ENCODE results near the gene CADM1.

- TF ChIP-seq CTCF (IDR thresholded peaks at IDR 0.05; ENCODE audit: borderline replicate concordance, extremely low read depth, low read length, poor library complexity, severe bottlenecking) (no peak), EZH2 (IDR thresholded peaks at IDR 0.05; ENCODE audit: borderline replicate concordance, low read depth, low read length, severe bottlenecking) (no peak)
These were observed 253.1 kb downstream of the CADM1 start for GRCh38 chr11:115251126-115251525.

Measured in DND-41 (cell line).